Nephron progenitor cell (in vitro differentiated cells): ENCODE data around the gene VDAC2.
"Not testable (repeated sequence)": the region's sequence is repeated elsewhere in the genome, so short reads cannot be mapped to it uniquely, and the experiment has no call there.

Experiments used
- DNase-seq: peaks from one replicate; pipeline ENCODE4 v3.0.0; 2021
- H3K27ac Mint-ChIP-seq: 2 replicates; pipeline ENCODE4 v1.8.0; 2021; ENCODE audit warnings: mild to moderate bottlenecking, moderate library complexity, mixed read lengths
- H3K27me3 Mint-ChIP-seq: 2 replicates; pipeline ENCODE4 v1.8.0; 2021; ENCODE audit warnings: mild to moderate bottlenecking, low read depth, mixed read lengths; ENCODE audit not compliant: poor library complexity
- H3K36me3 Mint-ChIP-seq: 2 replicates; pipeline ENCODE4 v1.8.0; 2021; ENCODE audit warnings: low read depth, mixed read lengths
- H3K4me1 Mint-ChIP-seq: 2 replicates; pipeline ENCODE4 v1.8.0; 2021; ENCODE audit warnings: mixed read lengths
- H3K4me3 Mint-ChIP-seq: 2 replicates; pipeline ENCODE4 v1.8.0; 2021; ENCODE audit warnings: mild to moderate bottlenecking, moderate library complexity, mixed read lengths
- H3K9me3 Mint-ChIP-seq: 2 replicates; pipeline ENCODE4 v1.8.0; 2021; ENCODE audit warnings: mild to moderate bottlenecking, moderate library complexity, mixed read lengths
- CTCF ChIP-seq: fragments of 200-600 bp; sonication (generic); IDR thresholded peaks from 2 replicates; pipeline ENCODE4 v1.5.0; 2021; ENCODE audit warnings: antibody characterized with exemption

The VDAC2 gene

GRCh38 chr10:75203724-75204123 is 6.9 kb upstream of the VDAC2 start:
- H3K27me3 Mint-ChIP-seq, result peaks cover 26% of the 10 kb centered on the region
- H3K9me3 Mint-ChIP-seq, result no peaks in the 10 kb centered on the region
- no peak overlapping the region for H3K4me3 Mint-ChIP-seq
- no peaks in the 10 kb centered on the region for H3K36me3 Mint-ChIP-seq
- H3K27ac Mint-ChIP-seq, result peak overlapping the region; percentile 62
- DNase-seq, result no peak
- no peak for TF ChIP-seq CTCF
- peaks cover 42% of the 10 kb centered on the region for H3K4me1 Mint-ChIP-seq

- no peak overlapping the region for H3K4me3 Mint-ChIP-seq
- DNase-seq, result no peak
- no peak overlapping the region for H3K27ac Mint-ChIP-seq
- no peak for TF ChIP-seq CTCF
- no peaks in the 10 kb centered on the region for H3K9me3 Mint-ChIP-seq
- peaks cover 47% of the 10 kb centered on the region for H3K4me1 Mint-ChIP-seq
- no peaks in the 10 kb centered on the region for H3K36me3 Mint-ChIP-seq
- H3K27me3 Mint-ChIP-seq, result peaks cover 26% of the 10 kb centered on the region
Observed at GRCh38 chr10:75205908-75206307, 4.7 kb upstream of the VDAC2 start.

GRCh38 chr10:75206638-75207037 is 4.0 kb upstream of the VDAC2 start:
- H3K4me3 Mint-ChIP-seq, H3K27ac Mint-ChIP-seq, H3K9me3 Mint-ChIP-seq, DNase-seq, H3K36me3 Mint-ChIP-seq: not testable (repeated sequence)
- peaks cover 21% of the 10 kb centered on the region for H3K27me3 Mint-ChIP-seq
- H3K4me1 Mint-ChIP-seq, result peaks cover 53% of the 10 kb centered on the region

- H3K27me3 Mint-ChIP-seq, result peaks cover 15% of the 10 kb centered on the region
- peaks cover 59% of the 10 kb centered on the region for H3K4me1 Mint-ChIP-seq
- H3K9me3 Mint-ChIP-seq, result no peaks in the 10 kb centered on the region
- H3K36me3 Mint-ChIP-seq, result peaks cover 5% of the 10 kb centered on the region
- no peak for TF ChIP-seq CTCF
- no peak for DNase-seq
- peak overlapping the region; percentile 65 for H3K27ac Mint-ChIP-seq
- H3K4me3 Mint-ChIP-seq, result peak overlapping the region; percentile 25
Observed at GRCh38 chr10:75207079-75207856, 3.3 kb upstream of the VDAC2 start.

DNA sequence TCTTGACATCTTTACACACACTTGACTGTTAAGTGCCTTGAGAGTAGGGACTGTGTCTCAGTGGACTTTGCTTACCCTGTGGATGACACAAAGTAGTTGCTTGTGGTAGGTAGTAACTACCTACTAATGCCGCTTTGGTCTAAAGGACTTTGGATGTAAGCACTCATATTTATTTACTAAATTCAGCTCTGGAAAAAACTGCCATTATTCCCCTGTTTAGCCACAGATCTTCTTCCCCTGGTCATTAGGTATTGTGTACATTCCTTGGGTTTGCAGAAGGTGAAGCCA is 2.8 kb upstream of the VDAC2 start:
- H3K4me3 Mint-ChIP-seq, result peak overlapping the region; percentile 63
- H3K4me1 Mint-ChIP-seq, result peaks cover 60% of the 10 kb centered on the region
- peaks cover 14% of the 10 kb centered on the region for H3K27me3 Mint-ChIP-seq
- H3K9me3 Mint-ChIP-seq, result no peaks in the 10 kb centered on the region
- H3K27ac Mint-ChIP-seq, result peak overlapping the region; percentile 53
- no peak for TF ChIP-seq CTCF
- peaks cover 11% of the 10 kb centered on the region for H3K36me3 Mint-ChIP-seq
- no peak for DNase-seq

GRCh38 chr10:75208181-75208580 is 2.4 kb upstream of the VDAC2 start:
- peaks cover 59% of the 10 kb centered on the region for H3K4me1 Mint-ChIP-seq
- no peaks in the 10 kb centered on the region for H3K9me3 Mint-ChIP-seq
- H3K36me3 Mint-ChIP-seq, result peaks cover 14% of the 10 kb centered on the region
- DNase-seq, result no peak
- H3K4me3 Mint-ChIP-seq, result peak overlapping the region; percentile 63
- peaks cover 14% of the 10 kb centered on the region for H3K27me3 Mint-ChIP-seq
- H3K27ac Mint-ChIP-seq, result peak overlapping the region; percentile 53
- TF ChIP-seq CTCF, result no peak
